Panc1 (cell line): ENCODE results near the gene COL11A1. TPM values are rescaled to one million over a fixed set of nuclear protein-coding genes. Genes with fewer than 3 reads are reported as not detected.

ENCODE experiments used
- ATAC-seq: fragments of 200-7000 bp; cut with Tn5 transposase; 2 replicates; pipeline ENCODE4 v1.9.1; 2020; ENCODE audit warnings: mild to moderate bottlenecking, moderate library complexity
- BruUV-seq: library from RNA; stranded (reverse); fragments of 400-500 nt; replicated peaks from 2 replicates; lab custom pipeline; 2021; lab: Mats Ljungman, UMichigan
- CTCF ChIA-PET: fragments of 300-600 bp; sonication (Branson Sonifier 250); formaldehyde crosslinking; loops from one replicate; lab custom pipeline; 2022; ENCODE audit warnings: antibody characterized with exemption; lab: Charles Lee
- POLR2A ChIA-PET: fragments of 300-600 bp; sonication (Branson Sonifier 250); formaldehyde crosslinking; loops from one replicate; lab custom pipeline; 2022; ENCODE audit warnings: antibody characterized with exemption; lab: Charles Lee
- DNase-seq: peaks from one replicate; pipeline ENCODE4 v3.0.0-alpha.2; 2010; ENCODE audit warnings: low read depth, low spot score
- H3K27ac ChIP-seq: 2 replicates; pipeline ENCODE4 v1.5.1; 2011; ENCODE audit warnings: mild to moderate bottlenecking, low read length, inconsistent platforms
- H3K27me3 ChIP-seq: fragments of 200-500 bp; sonication (Bioruptor generic); 2 replicates; pipeline ENCODE4 v1.6.0; 2014; ENCODE audit warnings: low read length, inconsistent platforms; ENCODE audit not compliant: control insufficient read depth, insufficient read depth
- H3K36me3 ChIP-seq: fragments of 200-500 bp; sonication (Bioruptor generic); 2 replicates; pipeline ENCODE4 v1.5.1; 2014; ENCODE audit warnings: inconsistent platforms, mild to moderate bottlenecking, low read length, moderate library complexity; ENCODE audit not compliant: control insufficient read depth, insufficient read depth
- H3K4me1 ChIP-seq: 2 replicates; pipeline ENCODE4 v1.5.1; 2011; ENCODE audit warnings: inconsistent platforms, mild to moderate bottlenecking, low read length, moderate library complexity; ENCODE audit not compliant: control insufficient read depth, insufficient read depth
- H3K4me3 ChIP-seq, 2 experiments: 2 replicates each; pipeline ENCODE4 v1.5.1; 2011 to 2012; ENCODE audit warnings: low read depth in 2 of 2, low read length in 2 of 2, mild to moderate bottlenecking in 2 of 2, inconsistent platforms in 1 of 2, moderate library complexity in 1 of 2
- H3K9me3 ChIP-seq: fragments of 200-500 bp; sonication (Bioruptor generic); 2 replicates; pipeline ENCODE4 v1.5.1; 2014; ENCODE audit warnings: low read depth, mild to moderate bottlenecking, inconsistent platforms, low read length, moderate library complexity; ENCODE audit not compliant: control insufficient read depth, insufficient read depth
- CTCF ChIP-seq: fragments of 450-650 bp; IDR thresholded peaks from 2 replicates; pipeline ENCODE4 v1.5.1; 2017; ENCODE audit warnings: mild to moderate bottlenecking
- POLR2AphosphoS5 ChIP-seq: IDR thresholded peaks from 2 replicates; pipeline ENCODE4 v1.6.1; 2012; ENCODE audit warnings: mild to moderate bottlenecking, low read depth, low read length, moderate library complexity
- SIN3A ChIP-seq: IDR thresholded peaks from 2 replicates; pipeline ENCODE4 v1.6.1; 2012; ENCODE audit warnings: low read depth, mild to moderate bottlenecking, low read length, moderate library complexity, borderline replicate concordance; ENCODE audit not compliant: insufficient read depth
- TCF7L2 ChIP-seq: IDR thresholded peaks from 2 replicates; pipeline ENCODE4 v1.6.1; 2011; ENCODE audit warnings: mild to moderate bottlenecking, low read depth, low read length, inconsistent platforms
- in situ Hi-C: cut with HindIII; loops from 2 replicates; pipeline ENCODE4 v1.10.0; 2016; ENCODE audit warnings: low sequenced_read_pairs, low pct_unique_long_range_greater_than_20kb
- intact Hi-C: fragments of 100-400 bp; cut with micrococcal nuclease; formaldehyde crosslinking; loops from one replicate; pipeline ENCODE4 v1.10.0; 2022; ENCODE audit not compliant: unreplicated experiment
- total RNA-seq: library from RNA; stranded (reverse); gene quantifications from one replicate; pipeline ENCODE4 v1.2.1, GENCODE V29; 2021; ENCODE audit not compliant: unreplicated experiment
- TF ChIP-seq, protein P1 (sequence below), 2 experiments: IDR thresholded peaks; 2 replicates each; pipeline ENCODE4 v1.6.1; 2011 to 2012; ENCODE audit warnings: low read depth in 2 of 2, control low read depth in 1 of 2, low read length in 1 of 2, mild to moderate bottlenecking in 1 of 2, moderate library complexity in 1 of 2; ENCODE audit not compliant: insufficient read depth in 1 of 2

COL11A1 gene
- total RNA-seq, 1 experiment from 2014 or later = 106 TPM

GRCh38 chr1:102838016-102838415, 270.3 kb downstream of the COL11A1 start:
- no peaks in the 10 kb centered on the region for H3K4me1 ChIP-seq

GRCh38 chr1:102837551-102837950, 270.8 kb downstream of the COL11A1 start:
- no peaks in the 10 kb centered on the region for H3K27me3 ChIP-seq
- H3K27ac ChIP-seq = no peak overlapping the region
- intact Hi-C loops (no loop called here), in situ Hi-C loops (no loop called here)
- POLR2A ChIA-PET = no interaction called here
- ATAC-seq (no peak), DNase-seq (no peak)
- no peaks in the 10 kb centered on the region for H3K9me3 ChIP-seq
- TF ChIP-seq, protein P1, sequence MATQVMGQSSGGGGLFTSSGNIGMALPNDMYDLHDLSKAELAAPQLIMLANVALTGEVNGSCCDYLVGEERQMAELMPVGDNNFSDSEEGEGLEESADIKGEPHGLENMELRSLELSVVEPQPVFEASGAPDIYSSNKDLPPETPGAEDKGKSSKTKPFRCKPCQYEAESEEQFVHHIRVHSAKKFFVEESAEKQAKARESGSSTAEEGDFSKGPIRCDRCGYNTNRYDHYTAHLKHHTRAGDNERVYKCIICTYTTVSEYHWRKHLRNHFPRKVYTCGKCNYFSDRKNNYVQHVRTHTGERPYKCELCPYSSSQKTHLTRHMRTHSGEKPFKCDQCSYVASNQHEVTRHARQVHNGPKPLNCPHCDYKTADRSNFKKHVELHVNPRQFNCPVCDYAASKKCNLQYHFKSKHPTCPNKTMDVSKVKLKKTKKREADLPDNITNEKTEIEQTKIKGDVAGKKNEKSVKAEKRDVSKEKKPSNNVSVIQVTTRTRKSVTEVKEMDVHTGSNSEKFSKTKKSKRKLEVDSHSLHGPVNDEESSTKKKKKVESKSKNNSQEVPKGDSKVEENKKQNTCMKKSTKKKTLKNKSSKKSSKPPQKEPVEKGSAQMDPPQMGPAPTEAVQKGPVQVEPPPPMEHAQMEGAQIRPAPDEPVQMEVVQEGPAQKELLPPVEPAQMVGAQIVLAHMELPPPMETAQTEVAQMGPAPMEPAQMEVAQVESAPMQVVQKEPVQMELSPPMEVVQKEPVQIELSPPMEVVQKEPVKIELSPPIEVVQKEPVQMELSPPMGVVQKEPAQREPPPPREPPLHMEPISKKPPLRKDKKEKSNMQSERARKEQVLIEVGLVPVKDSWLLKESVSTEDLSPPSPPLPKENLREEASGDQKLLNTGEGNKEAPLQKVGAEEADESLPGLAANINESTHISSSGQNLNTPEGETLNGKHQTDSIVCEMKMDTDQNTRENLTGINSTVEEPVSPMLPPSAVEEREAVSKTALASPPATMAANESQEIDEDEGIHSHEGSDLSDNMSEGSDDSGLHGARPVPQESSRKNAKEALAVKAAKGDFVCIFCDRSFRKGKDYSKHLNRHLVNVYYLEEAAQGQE (IDR thresholded peaks at IDR 0.05; ENCODE audit: insufficient read depth in 1 of 2, low read depth in 2 of 2, low read length in 1 of 2) = no peak
- TF ChIP-seq CTCF (no peak), TCF7L2 (no peak), SIN3A (no peak), POLR2AphosphoS5 (no peak)
- H3K4me1 ChIP-seq = no peaks in the 10 kb centered on the region
- no TSS peak for BruUV-seq
- H3K36me3 ChIP-seq = no peaks in the 10 kb centered on the region
- no peak overlapping the region for H3K4me3 ChIP-seq
- CTCF ChIA-PET = no interaction called here

More at GRCh38 chr1:102838016-102838415, 270.3 kb downstream of the COL11A1 start:
- Histone ChIP-seq H3K4me3 (no peak overlapping the region), H3K27me3 (no peaks in the 10 kb centered on the region), H3K27ac (no peak overlapping the region), H3K36me3 (no peaks in the 10 kb centered on the region), H3K9me3 (no peaks in the 10 kb centered on the region)
- no TSS peak for BruUV-seq
- ChIA-PET CTCF (no interaction called here), POLR2A (no interaction called here)
- TF ChIP-seq CTCF (no peak), SIN3A (no peak), POLR2AphosphoS5 (no peak), TCF7L2 (no peak)
- TF ChIP-seq, protein P1 (IDR thresholded peaks at IDR 0.05; ENCODE audit: insufficient read depth in 1 of 2, low read depth in 2 of 2, low read length in 1 of 2) = no peak
- in situ Hi-C loops = no loop called here
- DNase-seq (no peak), ATAC-seq (no peak)
- intact Hi-C loops = no loop called here
